K562 (cell line): Measurements from ENCODE around the gene CAPN8. TPM values are rescaled to one million over a fixed set of nuclear protein-coding genes. Genes with fewer than 3 reads are reported as not detected.

Experiments used
- ATAC-seq: fragments of 200-7000 bp; cut with Tn5 transposase; 3 replicates; pipeline ENCODE4 v1.9.1; 2020; ENCODE audit warnings: moderate library complexity
- BruUV-seq: library from RNA; stranded (reverse); fragments of 400-500 nt; replicated peaks from 2 replicates; lab custom pipeline; 2021; lab: Mats Ljungman, UMichigan
- CTCF ChIA-PET: fragments of 300-600 bp; formaldehyde crosslinking; extraction: SDS; loops from one replicate; lab custom pipeline; 2021; ENCODE audit warnings: low intra/inter-chr PET ratio; lab: Yijun Ruan, JAX
- POLR2A ChIA-PET: fragments of 300-600, 350-650 bp; sonication (Branson Sonifier 250); formaldehyde crosslinking; extraction: SDS; loops from one replicate; lab custom pipeline; 2021; ENCODE audit warnings: antibody characterized with exemption, inconsistent platforms; lab: Yijun Ruan, JAX
- DNase-seq, 4 experiments: peaks; one replicate each; pipeline versions ENCODE4 v3.0.0 to v3.0.0-alpha.2; 2011 to 2018; ENCODE audit warnings: low spot score in 3 of 4, mixed read lengths in 3 of 4; ENCODE audit errors: extremely low read depth in 1 of 4
- FAIRE-seq: peaks from 2 replicates; lab custom pipeline; 2011; peaks lifted over from hg19 to GRCh38; lab: Jason Lieb, UNC
- H2AFZ ChIP-seq: 2 replicates; pipeline ENCODE4 v1.6.0; 2011; ENCODE audit warnings: low read depth, low read length, control low read depth, inconsistent platforms
- H3K27ac ChIP-seq: fragments of 200-600 bp; 3 replicates; pipeline ENCODE4 v1.8.0; 2011; ENCODE audit warnings: low read depth, mild to moderate bottlenecking, control low read depth, inconsistent platforms, low read length, moderate library complexity, mixed read lengths; ENCODE audit errors: extremely low read depth
- H3K27me3 ChIP-seq, 2 experiments: fragments of 300-600 bp in 1 of 2; 2 replicates in 1 of 2; 3 replicates in 1 of 2; pipeline versions ENCODE4 v1.6.0 to v1.8.0; 2011; ENCODE audit warnings: inconsistent platforms in 2 of 2, low read length in 2 of 2, mild to moderate bottlenecking in 1 of 2, mixed read lengths in 1 of 2, moderate library complexity in 1 of 2; ENCODE audit not compliant: control insufficient read depth in 2 of 2, insufficient read depth in 2 of 2
- H3K36me3 ChIP-seq: fragments of 300-600 bp; 3 replicates; pipeline ENCODE4 v1.8.0; 2011; ENCODE audit warnings: mild to moderate bottlenecking, low read length, inconsistent platforms; ENCODE audit not compliant: control insufficient read depth, insufficient read depth
- H3K4me1 ChIP-seq, 2 experiments: fragments of 200-600 bp in 1 of 2; replicated peaks in 1 of 2; 2 replicates in 1 of 2; 3 replicates in 1 of 2; pipeline versions ENCODE4 v1.5.1 to v1.8.0; 2011; ENCODE audit warnings: inconsistent platforms in 2 of 2, low read length in 2 of 2, mild to moderate bottlenecking in 1 of 2, mixed read lengths in 1 of 2, moderate library complexity in 1 of 2; ENCODE audit not compliant: control insufficient read depth in 2 of 2, insufficient read depth in 2 of 2
- H3K4me2 ChIP-seq: 2 replicates; pipeline ENCODE4 v1.6.1; 2011; ENCODE audit warnings: low read length, control low read depth, inconsistent platforms, mixed read lengths; ENCODE audit not compliant: insufficient read depth
- H3K4me3 ChIP-seq: fragments of 200-600 bp; sonication (generic), shearing (Covaris generic); 2 replicates; pipeline ENCODE4 v1.5.1; 2016; ENCODE audit warnings: control low read depth, inconsistent platforms
- H3K79me2 ChIP-seq: fragments of 200-600 bp; 3 replicates; pipeline ENCODE4 v1.8.0; 2011; ENCODE audit warnings: low read length, inconsistent platforms; ENCODE audit not compliant: control insufficient read depth, insufficient read depth
- H3K9ac ChIP-seq, 2 experiments: 2 replicates each; pipeline versions ENCODE4 v1.6.0 to v1.6.1; 2011; ENCODE audit warnings: low read depth in 2 of 2, low read length in 2 of 2, control low read depth in 1 of 2, inconsistent platforms in 1 of 2, mild to moderate bottlenecking in 1 of 2, mixed read lengths in 1 of 2; ENCODE audit not compliant: insufficient read depth in 1 of 2
- H3K9me1 ChIP-seq: one replicate; pipeline ENCODE4 v1.6.0; 2011; ENCODE audit warnings: inconsistent platforms, mild to moderate bottlenecking, low read length, moderate library complexity; ENCODE audit not compliant: control insufficient read depth, insufficient read depth
- H3K9me3 ChIP-seq: replicated peaks from 2 replicates; pipeline ENCODE4 v1.5.1; 2011; ENCODE audit warnings: low read depth, low read length, inconsistent platforms; ENCODE audit not compliant: control insufficient read depth, insufficient read depth
- H4K20me1 ChIP-seq: replicated peaks from 2 replicates; pipeline ENCODE4 v1.6.1; 2011; ENCODE audit warnings: low read length, inconsistent platforms, mixed read lengths; ENCODE audit not compliant: control insufficient read depth, insufficient read depth
- L3MBTL2 ChIP-seq: fragments of 450-650 bp; IDR thresholded peaks from 2 replicates; pipeline ENCODE4 v1.6.1; 2016; ENCODE audit warnings: mild to moderate bottlenecking, moderate library complexity
- PTRF ChIP-seq: fragments of 450-650 bp; IDR thresholded peaks from 2 replicates; pipeline ENCODE4 v1.6.1; 2016; ENCODE audit warnings: mild to moderate bottlenecking, missing genetic modification characterization, missing compliant biosample characterization
- TSC22D4 ChIP-seq: fragments of 450-650 bp; IDR thresholded peaks from 2 replicates; pipeline ENCODE4 v1.6.1; 2016; ENCODE audit warnings: missing genetic modification characterization, missing biosample characterization, control low read depth
- YY1 ChIP-seq, 3 experiments: IDR thresholded peaks; 2 replicates each; pipeline ENCODE4 v1.6.1; 2011; ENCODE audit warnings: low read length in 2 of 3, mild to moderate bottlenecking in 2 of 3, moderate library complexity in 2 of 3, borderline replicate concordance in 1 of 3, control low read depth in 1 of 3, low read depth in 1 of 3; ENCODE audit not compliant: insufficient read depth in 3 of 3, insufficient replicate concordance in 2 of 3, control insufficient read depth in 1 of 3, insufficient read length in 1 of 3; ENCODE audit errors: extremely low read depth in 1 of 3
- ZNF696 ChIP-seq: fragments of 250-450 bp; sonication (Bioruptor Pico); conservative IDR thresholded peaks from 2 replicates; pipeline ENCODE4 v1.4.0; 2020; ENCODE audit warnings: mild to moderate bottlenecking, moderate library complexity
- WGBS: fragments of 100-300 bp; shearing (Covaris generic); methylation state at CpG from one replicate; pipeline ENCODE4 v1.1.6; 2016; ENCODE audit warnings: low coverage, mixed read lengths; ENCODE audit not compliant: insufficient coverage; ENCODE audit errors: missing lambda C conversion rate; 5-methylcytosine and 5-hydroxymethylcytosine counted together
- in situ Hi-C: fragments of 300-500 bp; cut with MboI; formaldehyde crosslinking; loops from 4 replicates; pipeline ENCODE4 v1.15.0; 2018; ENCODE audit warnings: inconsistent platforms, mixed read lengths
- intact Hi-C: fragments of 100-400 bp; cut with micrococcal nuclease; formaldehyde crosslinking; loops from 2 replicates; pipeline ENCODE4 v1.14.2; 2022
- polyA plus RNA-seq, 8 experiments: library from polyadenylated mRNA; depleted of rRNA in 4 of 8; stranded (reverse) in 5 of 8; unstranded in 3 of 8; fragments of >200 nt; fragmentation: Nextera tagmentation in 2 of 8; fragmentation: Illumina TruSeq in 1 of 8; extraction: Ambion mirVana in 2 of 8; extraction: Trizol in 1 of 8; gene quantifications; 2 replicates each; pipeline versions ENCODE4 v1.2.1 to v1.2.3, GENCODE V29; 2011 to 2014; ENCODE audit warnings: inconsistent platforms in 1 of 8, missing spikeins in 1 of 8
- total RNA-seq, 7 experiments: library from RNA; depleted of rRNA in 6 of 7; stranded (reverse); fragments of >200 nt in 6 of 7; fragmentation: Illumina TruSeq in 2 of 7; extraction: Trizol in 2 of 7; gene quantifications; 2 replicates each; pipeline versions ENCODE4 v1.2.1 to v1.2.3, GENCODE V29; 2011 to 2021; ENCODE audit warnings: low replicate concordance in 1 of 7
- TF ChIP-seq, protein P1 (sequence below): fragments of 450-650 bp; IDR thresholded peaks from 2 replicates; pipeline ENCODE4 v1.6.1; 2016; ENCODE audit warnings: low read depth
- TF ChIP-seq, protein P2 (sequence below): fragments of 450-650 bp; IDR thresholded peaks from 2 replicates; pipeline ENCODE4 v1.7.1; 2018; ENCODE audit warnings: mild to moderate bottlenecking, low read depth; ENCODE audit not compliant: partially characterized antibody

Gene CAPN8
- total and polyA plus RNA-seq, 9 of the 15 experiments (the other 6 are each of a cell fraction or from before 2014, with no cell fraction given): 0.06 TPM; not detected in 8

DNA sequence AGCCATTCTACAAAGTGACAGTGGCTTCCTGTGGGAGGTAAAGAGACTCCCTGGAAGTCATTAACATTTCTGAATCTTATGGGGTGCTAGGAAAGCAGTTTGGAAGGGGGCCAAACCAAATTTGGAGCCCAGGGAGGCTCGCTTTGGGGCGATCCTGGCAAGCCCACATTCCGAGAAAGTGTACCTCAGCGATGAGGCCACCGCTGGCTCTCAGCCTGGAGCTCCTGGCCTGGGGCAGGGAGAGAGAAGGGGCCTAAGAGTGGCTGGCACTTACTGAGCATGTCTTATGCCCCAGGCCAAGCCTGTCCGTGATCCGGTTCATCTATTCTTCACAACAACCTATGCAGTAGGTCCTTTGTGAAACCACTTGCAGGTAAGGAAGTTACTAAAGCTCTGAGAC is 173.5 kb downstream of the CAPN8 start:
- BruUV-seq: no TSS peak
- CTCF ChIA-PET: no interaction called here
- POLR2A ChIA-PET: interaction anchor here (0.5 kb wide), 1 partner anchor 155 kb away, joined by 5 read pairs; no protein-coding TSS in a partner anchor
- Histone ChIP-seq H3K4me1 (no peaks in the 10 kb centered on the region; a peak in 1 of 5 replicates), H3K27ac (no peak overlapping the region), H4K20me1 (no peaks in the 10 kb centered on the region), H3K79me2 (no peaks in the 10 kb centered on the region), H3K4me2 (no peak overlapping the region), H3K4me3 (no peak overlapping the region), H3K36me3 (no peaks in the 10 kb centered on the region), H3K9ac (no peak overlapping the region), H3K27me3 (peaks cover 28 to 54% of the 10 kb centered on the region in 2 experiments), H3K9me1 (no peaks in the 10 kb centered on the region), H2AFZ (no peak overlapping the region), H3K9me3 (no peaks in the 10 kb centered on the region)
- intact Hi-C loops (no loop called here), in situ Hi-C loops (no loop called here)
- no peak for DNase-seq
- no peak for ATAC-seq
- FAIRE-seq: no peak
- 1% methylated on average over 7 of the region's 7 CpGs for WGBS
- TF ChIP-seq L3MBTL2 (no peak), TSC22D4 (tag) (no peak), ZNF696 (CRISPR knock-in tag) (no peak), YY1 (IDR thresholded peaks at IDR 0.05; ENCODE audit: borderline replicate concordance in 1 of 3, control insufficient read depth in 1 of 3, extremely low read depth in 1 of 3, insufficient read depth in 3 of 3, insufficient read length in 1 of 3, insufficient replicate concordance in 2 of 3, low read depth in 1 of 3, low read length in 2 of 3) (no peak), PTRF (tag) (no peak)
- TF ChIP-seq, protein P1, sequence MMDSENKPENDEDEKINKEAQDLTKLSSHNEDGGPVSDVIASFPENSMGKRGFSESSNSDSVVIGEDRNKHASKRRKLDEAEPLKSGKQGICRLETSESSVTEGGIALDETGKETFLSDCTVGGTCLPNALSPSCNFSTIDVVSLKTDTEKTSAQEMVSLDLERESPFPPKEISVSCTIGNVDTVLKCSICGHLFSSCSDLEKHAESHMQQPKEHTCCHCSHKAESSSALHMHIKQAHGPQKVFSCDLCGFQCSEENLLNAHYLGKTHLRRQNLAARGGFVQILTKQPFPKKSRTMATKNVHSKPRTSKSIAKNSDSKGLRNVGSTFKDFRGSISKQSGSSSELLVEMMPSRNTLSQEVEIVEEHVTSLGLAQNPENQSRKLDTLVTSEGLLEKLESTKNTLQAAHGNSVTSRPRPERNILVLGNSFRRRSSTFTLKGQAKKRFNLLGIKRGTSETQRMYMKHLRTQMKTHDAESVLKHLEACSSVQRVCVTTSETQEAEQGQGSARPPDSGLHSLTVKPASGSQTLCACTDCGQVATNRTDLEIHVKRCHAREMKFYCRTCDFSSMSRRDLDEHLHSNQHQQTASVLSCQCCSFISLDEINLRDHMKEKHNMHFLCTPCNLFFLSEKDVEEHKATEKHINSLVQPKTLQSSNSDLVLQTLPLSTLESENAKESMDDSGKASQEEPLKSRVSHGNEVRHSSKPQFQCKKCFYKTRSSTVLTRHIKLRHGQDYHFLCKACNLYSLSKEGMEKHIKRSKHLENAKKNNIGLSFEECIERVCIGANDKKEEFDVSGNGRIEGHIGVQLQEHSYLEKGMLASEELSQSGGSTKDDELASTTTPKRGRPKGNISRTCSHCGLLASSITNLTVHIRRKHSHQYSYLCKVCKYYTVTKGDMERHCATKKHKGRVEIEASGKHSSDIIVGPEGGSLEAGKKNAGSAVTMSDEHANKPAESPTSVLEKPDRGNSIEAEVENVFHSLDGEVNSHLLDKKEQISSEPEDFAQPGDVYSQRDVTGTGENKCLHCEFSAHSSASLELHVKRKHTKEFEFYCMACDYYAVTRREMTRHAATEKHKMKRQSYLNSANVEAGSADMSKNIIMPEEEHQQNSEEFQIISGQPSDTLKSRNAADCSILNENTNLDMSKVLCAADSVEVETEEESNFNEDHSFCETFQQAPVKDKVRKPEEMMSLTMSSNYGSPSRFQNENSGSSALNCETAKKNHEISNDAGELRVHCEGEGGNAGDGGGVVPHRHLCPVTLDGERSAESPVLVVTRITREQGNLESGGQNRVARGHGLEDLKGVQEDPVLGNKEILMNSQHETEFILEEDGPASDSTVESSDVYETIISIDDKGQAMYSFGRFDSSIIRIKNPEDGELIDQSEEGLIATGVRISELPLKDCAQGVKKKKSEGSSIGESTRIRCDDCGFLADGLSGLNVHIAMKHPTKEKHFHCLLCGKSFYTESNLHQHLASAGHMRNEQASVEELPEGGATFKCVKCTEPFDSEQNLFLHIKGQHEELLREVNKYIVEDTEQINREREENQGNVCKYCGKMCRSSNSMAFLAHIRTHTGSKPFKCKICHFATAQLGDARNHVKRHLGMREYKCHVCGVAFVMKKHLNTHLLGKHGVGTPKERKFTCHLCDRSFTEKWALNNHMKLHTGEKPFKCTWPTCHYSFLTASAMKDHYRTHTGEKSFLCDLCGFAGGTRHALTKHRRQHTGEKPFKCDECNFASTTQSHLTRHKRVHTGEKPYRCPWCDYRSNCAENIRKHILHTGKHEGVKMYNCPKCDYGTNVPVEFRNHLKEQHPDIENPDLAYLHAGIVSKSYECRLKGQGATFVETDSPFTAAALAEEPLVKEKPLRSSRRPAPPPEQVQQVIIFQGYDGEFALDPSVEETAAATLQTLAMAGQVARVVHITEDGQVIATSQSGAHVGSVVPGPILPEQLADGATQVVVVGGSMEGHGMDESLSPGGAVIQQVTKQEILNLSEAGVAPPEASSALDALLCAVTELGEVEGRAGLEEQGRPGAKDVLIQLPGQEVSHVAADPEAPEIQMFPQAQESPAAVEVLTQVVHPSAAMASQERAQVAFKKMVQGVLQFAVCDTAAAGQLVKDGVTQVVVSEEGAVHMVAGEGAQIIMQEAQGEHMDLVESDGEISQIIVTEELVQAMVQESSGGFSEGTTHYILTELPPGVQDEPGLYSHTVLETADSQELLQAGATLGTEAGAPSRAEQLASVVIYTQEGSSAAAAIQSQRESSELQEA: no peak
- TF ChIP-seq, protein P2, sequence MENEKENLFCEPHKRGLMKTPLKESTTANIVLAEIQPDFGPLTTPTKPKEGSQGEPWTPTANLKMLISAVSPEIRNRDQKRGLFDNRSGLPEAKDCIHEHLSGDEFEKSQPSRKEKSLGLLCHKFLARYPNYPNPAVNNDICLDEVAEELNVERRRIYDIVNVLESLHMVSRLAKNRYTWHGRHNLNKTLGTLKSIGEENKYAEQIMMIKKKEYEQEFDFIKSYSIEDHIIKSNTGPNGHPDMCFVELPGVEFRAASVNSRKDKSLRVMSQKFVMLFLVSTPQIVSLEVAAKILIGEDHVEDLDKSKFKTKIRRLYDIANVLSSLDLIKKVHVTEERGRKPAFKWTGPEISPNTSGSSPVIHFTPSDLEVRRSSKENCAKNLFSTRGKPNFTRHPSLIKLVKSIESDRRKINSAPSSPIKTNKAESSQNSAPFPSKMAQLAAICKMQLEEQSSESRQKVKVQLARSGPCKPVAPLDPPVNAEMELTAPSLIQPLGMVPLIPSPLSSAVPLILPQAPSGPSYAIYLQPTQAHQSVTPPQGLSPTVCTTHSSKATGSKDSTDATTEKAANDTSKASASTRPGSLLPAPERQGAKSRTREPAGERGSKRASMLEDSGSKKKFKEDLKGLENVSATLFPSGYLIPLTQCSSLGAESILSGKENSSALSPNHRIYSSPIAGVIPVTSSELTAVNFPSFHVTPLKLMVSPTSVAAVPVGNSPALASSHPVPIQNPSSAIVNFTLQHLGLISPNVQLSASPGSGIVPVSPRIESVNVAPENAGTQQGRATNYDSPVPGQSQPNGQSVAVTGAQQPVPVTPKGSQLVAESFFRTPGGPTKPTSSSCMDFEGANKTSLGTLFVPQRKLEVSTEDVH: no peak
